Fibroblast of lung (primary cell): ENCODE results near the gene F13A1.

Source experiments
- CTCF ChIP-seq, 2 donors: IDR thresholded peaks in 1 of 2; conservative IDR thresholded peaks in 1 of 2; 1 replicate in 1 of 2; 2 replicates in 1 of 2; pipeline ENCODE4 v1.5.1; 2011 to 2012; ENCODE audit warnings: low read length in 2 of 2, control low read depth in 1 of 2, inconsistent platforms in 1 of 2, low read depth in 1 of 2, mild to moderate bottlenecking in 1 of 2
- EZH2 ChIP-seq: IDR thresholded peaks from 2 replicates; pipeline ENCODE4 v1.5.1; 2012; ENCODE audit warnings: low read length, control low read depth, mild to moderate bottlenecking; ENCODE audit errors: missing control alignments

- TF ChIP-seq CTCF (conservative IDR thresholded peaks at IDR 0.05 in 1 of 2, IDR thresholded peaks at IDR 0.05 in 1 of 2; ENCODE audit: low read depth in 1 of 2, low read length in 2 of 2), result no peak
- TF ChIP-seq EZH2, result no peak
Observed at GRCh38 chr6:6284221-6284966, 36.1 kb downstream of the F13A1 start.
